Hepatocyte (in vitro differentiated cells): ENCODE data around the gene NUP153.

Experiments used
- EZH2phosphoT487 ChIP-seq: fragments of 200-600 bp; sonication (generic); IDR thresholded peaks from one replicate; pipeline ENCODE4 v1.6.1; 2018; ENCODE audit warnings: antibody characterized with exemption, mild to moderate bottlenecking, low read depth, moderate library complexity; ENCODE audit not compliant: unreplicated experiment, severe bottlenecking
- TF ChIP-seq, protein P1 (sequence below): fragments of 200-600 bp; sonication (generic); IDR thresholded peaks from 2 replicates; pipeline ENCODE4 v1.5.1; 2016; ENCODE audit warnings: antibody characterized with exemption, mild to moderate bottlenecking; ENCODE audit not compliant: poor library complexity

DNA sequence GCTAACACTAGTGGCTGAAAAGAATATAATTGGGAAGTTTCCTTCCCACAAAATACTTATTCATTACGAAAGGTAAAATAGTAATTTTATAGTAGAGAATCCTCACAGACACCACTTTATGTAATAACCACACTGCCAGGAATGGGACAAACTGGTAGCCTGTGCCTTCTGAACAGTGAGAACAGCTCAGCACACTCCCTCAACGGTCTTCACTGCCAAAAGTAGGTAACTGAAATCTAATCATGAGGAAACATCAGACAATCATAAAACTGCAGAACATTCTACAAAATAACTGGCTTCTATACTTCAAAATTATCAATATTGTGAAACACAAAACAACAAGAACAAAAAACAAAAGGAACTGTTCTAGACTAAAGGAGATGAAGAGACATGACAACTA, 44.1 kb downstream of the NUP153 start:
- TF ChIP-seq, protein P1, sequence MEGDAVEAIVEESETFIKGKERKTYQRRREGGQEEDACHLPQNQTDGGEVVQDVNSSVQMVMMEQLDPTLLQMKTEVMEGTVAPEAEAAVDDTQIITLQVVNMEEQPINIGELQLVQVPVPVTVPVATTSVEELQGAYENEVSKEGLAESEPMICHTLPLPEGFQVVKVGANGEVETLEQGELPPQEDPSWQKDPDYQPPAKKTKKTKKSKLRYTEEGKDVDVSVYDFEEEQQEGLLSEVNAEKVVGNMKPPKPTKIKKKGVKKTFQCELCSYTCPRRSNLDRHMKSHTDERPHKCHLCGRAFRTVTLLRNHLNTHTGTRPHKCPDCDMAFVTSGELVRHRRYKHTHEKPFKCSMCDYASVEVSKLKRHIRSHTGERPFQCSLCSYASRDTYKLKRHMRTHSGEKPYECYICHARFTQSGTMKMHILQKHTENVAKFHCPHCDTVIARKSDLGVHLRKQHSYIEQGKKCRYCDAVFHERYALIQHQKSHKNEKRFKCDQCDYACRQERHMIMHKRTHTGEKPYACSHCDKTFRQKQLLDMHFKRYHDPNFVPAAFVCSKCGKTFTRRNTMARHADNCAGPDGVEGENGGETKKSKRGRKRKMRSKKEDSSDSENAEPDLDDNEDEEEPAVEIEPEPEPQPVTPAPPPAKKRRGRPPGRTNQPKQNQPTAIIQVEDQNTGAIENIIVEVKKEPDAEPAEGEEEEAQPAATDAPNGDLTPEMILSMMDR: no peak
- TF ChIP-seq EZH2phosphoT487: no peak
